GM21786 (cell line): ENCODE measurements around the gene SLC2A9.
A peak's percentile ranks its signal among the peaks of the same experiment; 100 is the strongest.

ENCODE experiments used
- ATAC-seq: cut with Tn5 transposase; IDR thresholded peaks from one replicate; pipeline ENCODE4 v1.9.1; 2021; ENCODE audit not compliant: unreplicated experiment

The SLC2A9 gene

GRCh38 chr4:10021653-10022023 lies 341 bp upstream of the SLC2A9 start:
- no peak for ATAC-seq

GRCh38 chr4:10020106-10020505 lies 1.2 kb downstream of the SLC2A9 start:
- no peak for ATAC-seq

DNA sequence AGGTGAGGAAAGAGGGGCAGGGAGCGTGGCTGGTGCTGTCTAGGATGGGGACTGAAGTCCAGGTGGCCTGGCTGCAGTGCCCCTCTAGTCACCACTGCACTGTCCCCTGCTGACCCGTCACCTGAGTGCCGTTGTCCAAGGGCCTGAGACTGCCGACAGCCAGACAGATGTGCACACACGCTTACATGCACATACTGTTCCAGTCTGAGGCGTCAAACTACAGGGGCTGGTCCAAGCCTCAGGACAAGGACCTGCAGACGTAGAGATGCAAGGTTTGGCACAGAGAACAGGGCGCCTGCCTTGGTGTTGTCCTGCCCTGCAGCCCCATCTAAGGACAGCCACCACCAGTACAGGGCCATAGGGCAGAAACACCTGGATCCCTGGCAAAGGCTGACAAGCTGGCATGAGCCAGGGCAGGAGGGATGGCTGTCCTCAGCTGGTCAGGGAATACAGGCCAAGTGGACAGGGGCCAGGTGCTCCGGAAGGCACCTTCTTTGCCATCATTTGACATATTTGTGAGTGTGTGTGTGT lies 1.7 kb downstream of the SLC2A9 start:
- ATAC-seq: no peak

DNA sequence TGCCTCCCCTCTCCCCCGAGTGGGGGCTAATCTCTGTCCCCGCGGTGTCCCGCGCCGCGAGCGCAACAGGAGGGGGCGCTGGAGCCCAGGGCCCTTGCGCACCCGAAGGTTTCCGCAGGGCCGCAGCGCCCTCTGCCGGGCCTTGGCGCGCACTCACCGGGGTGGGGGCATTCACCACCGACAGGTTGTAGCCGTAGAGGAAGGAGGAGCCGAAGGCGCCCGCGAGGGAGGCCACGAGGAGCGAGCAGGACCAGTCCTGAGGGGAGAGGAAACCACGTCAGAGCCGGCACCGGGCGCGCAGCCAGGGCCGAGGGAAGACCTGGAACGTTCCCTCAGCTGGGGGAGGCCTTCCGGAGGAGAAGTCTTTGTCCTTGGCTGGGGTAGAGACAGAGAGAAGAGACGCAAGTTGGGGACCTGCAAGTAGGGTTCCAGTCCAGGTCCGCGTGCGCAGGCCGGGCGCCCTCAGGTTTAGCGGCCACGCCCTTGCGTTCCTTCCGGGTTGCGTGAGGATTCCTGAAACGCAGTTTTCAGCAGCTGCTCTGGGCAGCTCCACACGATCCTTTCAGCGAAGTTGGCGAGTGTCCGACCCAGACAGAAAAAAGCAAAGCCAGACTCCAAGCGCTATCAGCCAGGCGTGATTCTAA lies 2.4 kb downstream of the SLC2A9 start:
- peak; percentile 91 for ATAC-seq

- ATAC-seq: no peak
Observed at GRCh38 chr4:10017037-10017893, 4.0 kb downstream of the SLC2A9 start.

DNA sequence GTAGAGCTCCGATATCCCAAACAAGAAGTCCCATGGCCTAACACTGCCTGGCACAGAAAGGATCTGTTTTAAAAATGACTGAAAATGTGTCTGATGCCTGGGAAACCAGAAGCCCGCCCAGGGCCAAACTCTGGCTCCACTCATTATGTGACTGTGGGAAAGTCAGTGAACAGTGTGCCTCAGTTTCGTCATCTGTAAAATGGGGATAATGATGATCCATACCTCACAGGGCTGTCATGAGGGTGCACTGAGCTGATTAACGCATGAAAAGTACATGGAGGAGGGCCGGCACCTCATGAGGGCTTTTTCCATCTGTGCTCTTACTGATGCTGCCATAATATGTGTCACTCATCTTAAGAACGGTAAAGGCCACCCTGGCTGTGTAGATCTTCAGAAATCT lies 5.1 kb downstream of the SLC2A9 start:
- ATAC-seq: no peak

DNA sequence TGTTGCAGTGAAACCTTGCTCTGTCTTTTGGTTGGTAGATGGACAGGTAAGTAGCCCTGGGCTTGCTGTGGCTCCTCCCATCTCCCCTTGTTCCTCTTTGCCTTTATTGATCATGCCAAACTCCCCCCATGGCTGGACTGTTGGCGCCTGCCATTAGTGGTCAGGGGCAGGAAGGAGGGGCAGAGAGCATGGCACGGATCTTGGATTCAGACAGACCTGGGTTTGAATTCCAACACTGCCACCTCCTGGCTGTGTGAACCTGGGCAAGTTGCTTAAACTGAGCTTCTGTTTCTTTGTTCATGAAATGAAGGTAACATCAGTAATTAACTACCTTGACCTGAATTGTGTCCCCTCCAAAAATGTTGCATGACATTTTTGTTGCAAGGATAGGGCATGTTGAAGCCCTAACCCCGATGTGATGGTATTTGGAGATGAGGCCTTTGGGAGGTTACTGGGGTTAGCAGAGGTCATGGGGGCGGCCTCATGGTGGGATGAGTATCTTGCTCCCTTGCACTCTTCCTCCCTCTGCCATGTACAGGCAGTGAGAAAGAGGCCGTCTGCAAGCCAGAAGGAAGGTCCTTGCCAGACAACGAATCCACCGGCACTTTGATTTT lies 6.0 kb downstream of the SLC2A9 start:
- no peak for ATAC-seq

- ATAC-seq: peak; percentile 68
Observed at GRCh38 chr4:10013722-10014121, 7.6 kb downstream of the SLC2A9 start.

GRCh38 chr4:10011885-10012284 lies 9.4 kb downstream of the SLC2A9 start:
- ATAC-seq: no peak

- no peak for ATAC-seq
Observed at GRCh38 chr4:10011277-10011676, 10.0 kb downstream of the SLC2A9 start.

DNA sequence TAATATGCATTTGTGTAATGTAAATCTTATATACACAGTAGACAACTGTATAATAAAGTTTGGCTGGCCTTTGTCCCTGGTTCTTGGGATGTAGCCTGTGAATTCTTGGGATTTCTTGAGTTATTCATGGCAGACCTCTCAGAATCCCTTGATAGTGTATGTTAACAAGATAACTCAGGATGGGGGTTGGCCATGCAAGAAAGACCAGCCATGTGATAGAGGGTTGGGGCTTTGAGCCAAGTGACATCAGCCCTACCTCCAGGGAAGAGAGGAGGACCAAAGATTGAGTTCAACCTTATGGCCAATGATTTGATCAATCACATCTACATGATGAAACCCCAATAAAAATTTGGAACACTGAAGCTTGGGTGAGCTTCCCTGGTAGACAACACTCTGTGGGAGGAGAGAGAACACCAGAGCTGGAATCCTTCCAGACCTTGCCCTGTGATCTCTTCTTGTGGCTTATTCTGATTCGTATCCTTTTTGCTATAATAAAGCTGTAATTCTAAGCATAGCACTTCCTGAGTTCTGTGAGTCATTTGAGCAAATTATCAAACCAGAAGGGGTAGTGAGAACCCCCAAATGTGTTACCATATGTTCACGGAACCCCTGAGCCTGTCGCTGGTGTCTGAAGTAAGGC lies 11.3 kb downstream of the SLC2A9 start:
- no peak for ATAC-seq

GRCh38 chr4:10008609-10009005 lies 12.7 kb downstream of the SLC2A9 start:
- no peak for ATAC-seq

- peak; percentile 35 for ATAC-seq
Observed at GRCh38 chr4:10007793-10008608, 13.3 kb downstream of the SLC2A9 start.

GRCh38 chr4:10007436-10007740 lies 13.9 kb downstream of the SLC2A9 start:
- ATAC-seq: peak; percentile 38

GRCh38 chr4:10006601-10007435 lies 14.5 kb downstream of the SLC2A9 start:
- peak; percentile 10 for ATAC-seq

- peak; percentile 34 for ATAC-seq
Observed at GRCh38 chr4:10006231-10006600, 15.1 kb downstream of the SLC2A9 start.

DNA sequence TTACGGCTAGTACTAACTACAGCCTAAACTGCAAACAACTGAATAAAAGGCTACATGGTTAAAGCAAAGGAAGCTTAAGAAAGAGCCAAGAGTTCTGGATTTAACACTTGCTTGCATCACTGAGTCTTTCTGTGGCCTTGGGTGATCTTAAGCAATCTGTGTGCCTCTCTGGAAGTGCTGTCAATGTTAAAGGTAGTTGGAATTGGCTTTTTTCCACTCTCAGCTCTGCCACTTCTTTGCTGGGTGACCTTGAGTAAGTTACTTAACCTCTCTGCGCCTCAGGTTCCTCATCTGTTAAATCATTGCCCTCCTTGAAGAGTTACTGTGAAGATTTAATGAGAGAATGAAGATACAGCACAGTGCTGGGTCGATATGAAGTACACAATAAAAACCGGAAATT lies 15.7 kb downstream of the SLC2A9 start:
- ATAC-seq: no peak

- peak; percentile 51 for ATAC-seq
Observed at GRCh38 chr4:10003666-10004065, 17.6 kb downstream of the SLC2A9 start.

GRCh38 chr4:10002278-10002677 lies 19.0 kb downstream of the SLC2A9 start:
- no peak for ATAC-seq

GRCh38 chr4:10001757-10002156 lies 19.5 kb downstream of the SLC2A9 start:
- ATAC-seq: no peak
